ENCODE data around the gene VRK2. TPM values are rescaled to one million over a fixed set of nuclear protein-coding genes. Genes with fewer than 3 reads are reported as not detected.

The VRK2 gene
- total RNA-seq, 1 experiment from 2014 or later, result 25.4 TPM

DNA sequence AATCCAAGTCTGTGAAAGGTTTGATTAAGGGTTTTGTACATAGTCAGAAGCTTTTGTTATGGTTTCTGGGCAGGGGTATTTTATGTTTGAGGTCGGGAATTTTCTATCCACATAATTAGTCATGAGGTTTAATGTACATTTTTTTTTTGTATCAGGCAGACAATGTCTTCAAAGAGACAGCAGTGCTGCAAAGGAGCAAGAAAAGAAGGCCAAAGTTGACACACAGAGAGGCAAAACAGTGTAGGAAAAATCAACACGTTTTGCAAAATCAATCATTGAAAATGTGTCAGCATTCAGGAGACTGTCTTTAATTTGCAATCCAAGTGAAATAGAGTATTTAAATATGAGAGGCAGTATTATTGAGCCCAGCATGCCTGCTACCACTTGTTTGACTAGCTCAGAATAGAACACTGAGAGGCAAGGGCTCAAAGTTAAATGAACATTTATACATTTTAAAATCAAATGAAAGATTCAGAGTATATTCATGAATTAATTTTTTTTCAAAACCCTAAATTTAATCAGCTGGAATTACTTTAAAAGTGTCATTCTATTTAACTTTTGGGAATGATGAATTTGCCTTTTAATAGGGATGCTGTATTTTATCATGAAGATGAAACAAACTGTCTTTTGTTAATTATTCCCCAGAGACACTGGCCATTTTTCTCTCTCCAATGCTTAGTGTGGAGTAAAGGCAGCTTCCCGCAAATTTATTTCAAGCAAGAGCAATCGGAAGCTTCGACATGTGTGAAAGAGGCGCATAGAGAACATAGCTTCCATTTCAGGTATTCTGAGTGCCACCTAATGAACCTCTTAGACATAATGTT is 11.3 kb downstream of the VRK2 start:
- Mint-ChIP-seq H3K9me3 (ENCODE audit: low read depth, unreplicated experiment) (no peaks in the 10 kb centered on the region), H3K4me3 (ENCODE audit: low read depth, unreplicated experiment) (no peak overlapping the region), H3K36me3 (ENCODE audit: insufficient read depth, unreplicated experiment) (no peaks in the 10 kb centered on the region), H3K27me3 (ENCODE audit: unreplicated experiment) (no peaks in the 10 kb centered on the region), H3K4me1 (ENCODE audit: low read depth, unreplicated experiment) (no peaks in the 10 kb centered on the region), H3K27ac (ENCODE audit: unreplicated experiment) (no peak overlapping the region)
- BruUV-seq (replicated peaks), result no TSS peak
- intact Hi-C loops (cut with micrococcal nuclease; ENCODE audit: unreplicated experiment), result no loop called here
- CTCF ChIA-PET, result no interaction called here
- DNase-seq, result no peak
- TF ChIP-seq, protein P1, sequence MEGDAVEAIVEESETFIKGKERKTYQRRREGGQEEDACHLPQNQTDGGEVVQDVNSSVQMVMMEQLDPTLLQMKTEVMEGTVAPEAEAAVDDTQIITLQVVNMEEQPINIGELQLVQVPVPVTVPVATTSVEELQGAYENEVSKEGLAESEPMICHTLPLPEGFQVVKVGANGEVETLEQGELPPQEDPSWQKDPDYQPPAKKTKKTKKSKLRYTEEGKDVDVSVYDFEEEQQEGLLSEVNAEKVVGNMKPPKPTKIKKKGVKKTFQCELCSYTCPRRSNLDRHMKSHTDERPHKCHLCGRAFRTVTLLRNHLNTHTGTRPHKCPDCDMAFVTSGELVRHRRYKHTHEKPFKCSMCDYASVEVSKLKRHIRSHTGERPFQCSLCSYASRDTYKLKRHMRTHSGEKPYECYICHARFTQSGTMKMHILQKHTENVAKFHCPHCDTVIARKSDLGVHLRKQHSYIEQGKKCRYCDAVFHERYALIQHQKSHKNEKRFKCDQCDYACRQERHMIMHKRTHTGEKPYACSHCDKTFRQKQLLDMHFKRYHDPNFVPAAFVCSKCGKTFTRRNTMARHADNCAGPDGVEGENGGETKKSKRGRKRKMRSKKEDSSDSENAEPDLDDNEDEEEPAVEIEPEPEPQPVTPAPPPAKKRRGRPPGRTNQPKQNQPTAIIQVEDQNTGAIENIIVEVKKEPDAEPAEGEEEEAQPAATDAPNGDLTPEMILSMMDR (IDR thresholded peaks at IDR 0.05; ENCODE audit: unreplicated experiment), result no peak

DNA sequence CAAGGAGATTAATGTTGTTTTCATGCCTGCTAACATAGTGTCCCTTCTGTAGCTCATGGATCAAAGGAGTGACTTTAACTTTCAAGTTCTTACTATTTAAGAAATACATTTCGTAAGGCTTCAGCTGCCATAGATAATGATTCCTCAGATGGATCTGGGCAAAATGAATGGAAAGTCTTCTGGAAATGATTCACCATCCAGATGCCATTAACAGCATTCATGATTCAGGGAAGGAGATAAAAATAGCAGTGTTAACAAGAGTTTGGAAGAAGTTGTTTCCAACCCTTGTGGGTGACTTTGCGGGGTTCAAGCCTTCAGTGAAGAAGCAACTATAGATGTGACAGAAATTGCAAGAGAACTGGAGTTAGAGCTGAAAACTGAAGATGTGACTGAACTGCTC is 17.0 kb downstream of the VRK2 start:
- H3K36me3 Mint-ChIP-seq (ENCODE audit: insufficient read depth, unreplicated experiment), result no peaks in the 10 kb centered on the region
- H3K4me3 Mint-ChIP-seq (ENCODE audit: low read depth, unreplicated experiment), result no peak overlapping the region
- CTCF ChIA-PET, result no interaction called here
- no peaks in the 10 kb centered on the region for H3K27me3 Mint-ChIP-seq (ENCODE audit: unreplicated experiment)
- DNase-seq, result no peak
- TF ChIP-seq, protein P1 (IDR thresholded peaks at IDR 0.05; ENCODE audit: unreplicated experiment), result no peak
- H3K9me3 Mint-ChIP-seq (ENCODE audit: low read depth, unreplicated experiment), result no peaks in the 10 kb centered on the region
- H3K27ac Mint-ChIP-seq (ENCODE audit: unreplicated experiment), result no peak overlapping the region
- intact Hi-C loops (cut with micrococcal nuclease; ENCODE audit: unreplicated experiment), result no loop called here
- no TSS peak for BruUV-seq (replicated peaks)
- no peaks in the 10 kb centered on the region for H3K4me1 Mint-ChIP-seq (ENCODE audit: low read depth, unreplicated experiment)

DNA sequence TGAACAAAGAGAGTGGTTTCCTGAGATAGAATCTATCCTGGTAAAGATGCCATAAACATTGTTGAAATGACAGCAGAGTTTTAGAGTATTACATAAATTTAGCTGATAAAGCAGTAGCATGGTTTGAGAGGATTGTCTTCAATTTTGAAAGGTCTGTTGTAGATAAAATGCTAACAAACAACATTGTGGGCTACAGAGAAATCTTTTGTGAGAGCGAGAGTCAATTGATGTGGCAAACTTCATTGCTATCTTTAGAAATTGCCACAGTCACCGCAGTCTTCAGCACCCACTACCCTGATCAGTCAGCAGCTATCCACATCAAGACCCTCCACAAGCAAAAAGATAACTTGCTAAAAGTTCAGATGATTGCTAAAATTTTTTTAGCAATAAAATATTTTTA is 17.5 kb downstream of the VRK2 start:
- BruUV-seq (replicated peaks), result no TSS peak

DNA sequence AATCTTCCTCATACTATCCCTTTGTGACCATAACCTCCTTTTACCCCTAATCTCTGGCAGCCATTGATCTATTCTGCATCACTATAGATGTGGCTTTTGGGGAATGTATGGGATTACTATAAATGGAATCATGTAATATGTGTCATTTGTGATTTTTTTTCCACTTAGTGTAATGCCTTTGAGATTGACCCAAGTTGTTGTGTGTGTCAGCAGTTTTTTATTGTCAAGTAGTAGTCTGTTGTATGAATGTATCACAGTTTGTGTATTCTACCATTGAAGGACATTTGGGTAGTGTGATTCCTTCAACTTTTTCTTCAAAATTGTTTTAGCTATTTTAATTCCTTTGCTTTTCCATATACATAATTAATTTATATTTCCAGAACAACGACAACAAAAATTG is 18.6 kb downstream of the VRK2 start:
- no TSS peak for BruUV-seq (replicated peaks)
- no peak for DNase-seq
- CTCF ChIA-PET, result interaction anchor here (0.6 kb wide), 1 partner anchor 19 kb away, joined by 3 read pairs; the partner anchor contains the start of gene VRK2
- no peaks in the 10 kb centered on the region for H3K9me3 Mint-ChIP-seq (ENCODE audit: low read depth, unreplicated experiment)
- TF ChIP-seq, protein P1 (IDR thresholded peaks at IDR 0.05; ENCODE audit: unreplicated experiment), result no peak
- no peak overlapping the region for H3K27ac Mint-ChIP-seq (ENCODE audit: unreplicated experiment)
- no peaks in the 10 kb centered on the region for H3K36me3 Mint-ChIP-seq (ENCODE audit: insufficient read depth, unreplicated experiment)
- H3K27me3 Mint-ChIP-seq (ENCODE audit: unreplicated experiment), result no peaks in the 10 kb centered on the region
- intact Hi-C loops (cut with micrococcal nuclease; ENCODE audit: unreplicated experiment), result no loop called here
- H3K4me1 Mint-ChIP-seq (ENCODE audit: low read depth, unreplicated experiment), result no peaks in the 10 kb centered on the region
- no peak overlapping the region for H3K4me3 Mint-ChIP-seq (ENCODE audit: low read depth, unreplicated experiment)

More for the DNA sequence above, 17.5 kb downstream of the VRK2 start:
- TF ChIP-seq, protein P1 (IDR thresholded peaks at IDR 0.05; ENCODE audit: unreplicated experiment), result no peak
- CTCF ChIA-PET, result no interaction called here
- Mint-ChIP-seq H3K4me3 (ENCODE audit: low read depth, unreplicated experiment) (no peak overlapping the region), H3K36me3 (ENCODE audit: insufficient read depth, unreplicated experiment) (no peaks in the 10 kb centered on the region), H3K27me3 (ENCODE audit: unreplicated experiment) (no peaks in the 10 kb centered on the region), H3K4me1 (ENCODE audit: low read depth, unreplicated experiment) (no peaks in the 10 kb centered on the region), H3K27ac (ENCODE audit: unreplicated experiment) (no peak overlapping the region), H3K9me3 (ENCODE audit: low read depth, unreplicated experiment) (no peaks in the 10 kb centered on the region)
- intact Hi-C loops (cut with micrococcal nuclease; ENCODE audit: unreplicated experiment), result no loop called here
- DNase-seq, result no peak
